Stimulated activated CD4-positive, alpha-beta T cell treated with anti-CD3 and anti-CD28 coated beads, Interleukin-15, amount 100 ng/mL, for 1 hour (primary cell): ENCODE measurements around the gene MAGI2.
"Not testable (repeated sequence)": the region's sequence is repeated elsewhere in the genome, so short reads cannot be mapped to it uniquely, and the experiment has no call there.

ENCODE experiments used
- DNase-seq, 2 donors: peaks; one replicate each; pipeline ENCODE4 v3.0.0-alpha.2; 2020; ENCODE audit warnings: low read depth in 1 of 2, low spot score in 1 of 2

The MAGI2 gene

DNA sequence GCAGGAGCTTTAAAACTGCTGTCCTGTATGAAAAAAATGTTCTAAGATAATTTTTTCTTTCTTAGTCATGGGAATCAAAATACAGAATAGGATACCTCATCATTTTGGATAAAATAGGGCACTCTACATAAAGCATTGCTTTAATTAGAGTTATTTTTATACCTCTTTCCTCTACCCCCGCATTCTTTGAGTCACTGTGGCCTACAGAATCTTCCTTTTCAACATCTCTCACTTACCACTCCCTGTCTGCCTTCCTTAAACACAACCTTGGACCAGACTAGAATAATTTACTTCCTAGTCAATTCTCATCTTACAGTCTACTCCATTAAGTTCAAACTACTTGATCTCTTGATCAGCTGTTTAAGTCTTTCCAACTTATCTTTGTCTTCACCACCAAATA, 1192.6 kb downstream of the MAGI2 start:
- DNase-seq: no peak

DNA sequence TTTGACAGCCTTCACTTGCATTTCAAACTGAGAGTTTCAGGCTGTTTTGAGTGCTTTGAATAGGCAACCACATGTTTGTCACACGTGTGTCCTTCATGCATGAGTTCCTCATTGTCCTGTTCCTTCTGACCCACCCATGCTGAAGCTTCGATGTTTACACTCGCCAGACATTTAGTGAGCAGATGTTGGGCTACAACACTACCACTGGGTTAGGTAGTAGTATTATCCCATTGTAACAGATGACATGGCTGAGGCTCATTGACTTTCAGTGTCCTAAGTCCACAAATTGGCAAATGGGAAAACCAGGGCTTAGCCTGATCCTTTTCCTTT, 1198.8 kb downstream of the MAGI2 start:
- no peak for DNase-seq

DNA sequence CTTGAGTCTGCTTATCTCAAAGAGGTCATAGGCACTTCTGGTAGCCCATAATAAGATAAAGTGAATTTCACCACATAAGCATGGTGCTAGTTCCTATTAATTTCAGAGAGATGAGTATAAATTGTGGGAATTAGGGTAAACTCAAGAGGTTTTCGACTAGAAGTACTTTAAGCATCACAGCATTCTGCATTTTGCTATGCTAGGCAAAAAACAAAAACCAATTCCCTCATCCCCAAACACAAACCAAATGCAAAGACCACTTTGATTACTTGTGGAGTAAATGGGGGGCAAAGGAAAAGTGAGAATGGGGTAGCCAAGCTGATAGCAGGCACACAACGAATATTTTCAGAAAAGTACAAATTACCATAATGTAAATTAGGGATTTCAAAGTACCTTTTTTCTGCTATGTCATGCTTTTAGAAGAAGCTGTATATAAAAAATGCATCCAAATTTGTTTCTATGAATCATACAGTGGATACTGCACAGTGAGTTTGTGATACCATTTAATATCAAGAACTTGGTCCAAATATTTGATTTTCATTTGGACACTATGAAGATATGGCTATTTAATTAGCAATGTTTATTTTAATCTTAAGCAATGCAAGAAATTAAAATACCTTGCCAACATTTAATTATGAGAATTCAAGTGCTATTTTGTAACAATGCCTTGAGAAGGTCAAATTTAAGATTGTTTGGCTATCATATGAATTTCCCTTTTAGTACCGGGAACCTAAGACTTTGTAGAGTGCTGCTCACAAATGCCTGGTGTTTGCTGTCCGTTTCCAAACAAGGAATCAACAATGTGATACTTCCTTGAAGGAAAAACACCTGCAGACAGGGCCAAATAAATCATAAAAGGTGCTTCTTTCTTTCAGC, 1199.4 kb downstream of the MAGI2 start:
- DNase-seq: no peak

DNA sequence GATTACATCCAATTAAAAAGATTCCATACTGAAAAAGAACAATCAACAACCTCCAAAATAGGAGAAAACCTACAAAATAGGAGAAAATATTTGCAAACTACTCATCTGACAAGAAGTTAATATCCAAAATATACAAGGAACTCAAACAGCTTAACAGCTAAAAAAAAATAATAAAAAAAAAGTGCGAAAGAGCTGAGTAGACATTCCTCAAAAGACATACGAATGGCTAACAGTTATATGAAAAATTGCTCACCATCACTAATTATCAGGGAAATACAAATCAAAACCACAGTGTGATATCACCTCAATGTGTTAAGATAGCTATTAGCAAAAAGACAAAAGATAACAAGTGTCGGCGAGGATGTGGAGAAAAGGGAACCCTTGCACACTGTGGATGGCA, 1204.6 kb downstream of the MAGI2 start:
- DNase-seq: no peak

DNA sequence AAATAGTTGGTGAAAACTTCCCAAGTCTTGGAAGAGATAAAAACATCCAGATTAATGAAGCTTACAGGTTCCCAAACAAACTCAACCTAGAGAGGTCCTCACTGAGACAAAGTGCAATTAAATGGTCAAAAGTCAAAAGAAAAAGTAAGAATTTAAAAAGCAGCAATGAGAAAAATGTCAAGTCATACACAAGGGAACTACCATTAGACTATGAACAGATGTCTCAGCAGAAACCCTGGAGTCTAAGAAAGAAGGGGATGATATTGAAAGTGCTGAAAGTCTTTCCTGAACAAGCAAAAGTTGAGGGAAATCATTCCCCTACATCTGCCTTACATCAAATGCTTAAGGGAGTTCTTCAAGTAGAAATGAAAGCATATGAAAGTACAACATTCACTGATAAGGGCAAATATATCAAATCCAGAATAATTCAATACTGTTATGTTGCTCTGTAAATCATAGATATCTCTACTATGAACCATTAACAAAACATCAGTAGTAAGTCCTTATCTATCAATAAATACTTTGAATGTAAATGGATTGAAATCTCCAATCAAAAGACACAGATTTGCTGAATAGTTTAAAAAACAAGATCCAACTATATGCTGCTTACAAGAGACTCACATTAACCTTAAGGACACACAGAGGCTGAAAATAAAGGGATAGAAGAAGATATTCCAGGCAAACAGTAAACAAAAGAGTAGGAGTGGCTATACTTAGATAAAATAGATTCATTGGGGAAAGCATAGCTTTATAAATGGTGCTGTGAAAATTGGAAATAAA, 1205.4 kb downstream of the MAGI2 start:
- DNase-seq: no peak

DNA sequence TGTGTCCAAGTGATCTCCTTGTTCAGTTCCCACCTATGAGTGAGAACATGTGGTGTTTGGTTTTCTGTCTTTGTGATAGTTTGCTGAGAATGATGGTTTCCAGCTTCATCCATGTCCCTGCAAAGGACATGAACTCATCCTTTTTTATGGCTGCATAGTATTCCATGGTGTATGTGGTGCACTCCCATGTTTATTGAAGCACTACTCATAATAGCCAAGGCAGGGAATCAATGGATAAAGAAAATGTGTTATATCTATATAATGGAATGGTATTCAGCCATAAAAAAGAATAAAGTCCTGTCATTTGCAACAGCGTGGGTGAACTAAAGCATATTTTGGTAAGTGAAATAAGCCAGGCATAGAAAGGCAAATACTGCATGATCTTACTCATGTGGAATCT, 1213.3 kb downstream of the MAGI2 start:
- not testable (repeated sequence) for DNase-seq

DNA sequence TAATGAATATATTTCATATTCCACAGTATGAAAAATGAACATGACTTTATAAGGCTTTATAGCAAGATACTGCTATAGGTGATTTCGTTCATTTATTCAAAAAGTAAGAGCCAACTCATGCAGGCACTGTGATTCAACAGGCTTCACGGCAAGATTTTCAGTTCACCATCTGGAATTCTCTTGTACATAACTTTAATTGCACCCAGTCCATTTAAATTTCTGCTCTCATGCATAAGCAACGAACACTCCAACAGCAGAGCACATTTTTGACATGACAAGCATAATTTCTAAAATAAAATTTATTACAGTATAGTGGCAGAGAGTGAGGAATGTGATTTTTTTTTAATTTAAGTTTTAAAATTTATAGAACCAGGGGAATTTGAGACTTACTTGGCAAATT, 1218.8 kb downstream of the MAGI2 start:
- DNase-seq: no peak

DNA sequence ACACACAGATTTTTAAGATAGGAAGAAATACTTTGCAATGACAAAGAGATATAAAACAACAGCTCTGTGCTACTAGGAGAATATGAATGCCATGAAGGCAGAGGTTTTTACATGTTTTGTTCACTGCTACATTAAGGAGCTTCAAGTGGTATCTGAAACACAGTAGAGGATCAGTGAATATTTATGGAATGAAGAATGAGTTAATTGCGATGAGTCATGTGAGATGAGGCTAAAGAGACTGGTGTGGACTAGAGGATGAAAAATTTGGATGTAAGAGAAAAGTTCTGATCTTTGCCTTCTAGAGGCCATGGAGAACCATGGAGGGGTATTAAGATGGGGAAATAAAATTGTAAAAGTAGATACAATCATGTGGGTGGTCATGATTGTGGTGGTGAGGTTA, 1220.7 kb downstream of the MAGI2 start:
- DNase-seq: no peak

DNA sequence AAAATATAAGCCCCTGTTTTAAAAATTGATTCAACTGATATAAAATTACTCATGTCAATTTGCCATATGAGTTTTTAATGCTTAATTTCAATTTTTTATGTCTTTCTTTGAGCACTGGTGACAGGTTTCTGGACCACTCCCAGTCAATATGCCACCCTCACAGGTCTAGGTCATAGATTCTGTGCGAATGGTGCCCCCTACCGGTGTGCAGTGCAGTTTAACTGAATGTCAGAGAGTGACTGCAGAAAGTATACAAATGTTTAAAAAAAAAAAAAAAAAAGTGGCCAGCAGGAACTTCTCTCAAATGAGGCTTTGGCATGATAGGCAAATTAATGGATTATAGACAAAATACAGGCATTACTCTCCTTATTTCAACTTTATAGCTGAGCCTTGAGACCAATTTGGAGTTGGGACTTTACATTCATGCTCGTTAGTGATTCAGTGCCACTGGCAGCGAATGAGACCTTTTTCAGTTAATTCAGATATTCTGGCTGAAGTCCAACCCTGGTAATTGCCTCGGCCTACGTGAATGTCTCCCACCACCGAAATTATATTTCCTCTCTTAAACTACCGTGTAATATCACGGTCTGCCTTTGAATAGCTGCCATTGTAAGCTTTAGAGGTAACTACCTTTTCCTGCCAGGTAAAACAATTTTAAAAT, 1227.3 kb downstream of the MAGI2 start:
- DNase-seq: no peak

DNA sequence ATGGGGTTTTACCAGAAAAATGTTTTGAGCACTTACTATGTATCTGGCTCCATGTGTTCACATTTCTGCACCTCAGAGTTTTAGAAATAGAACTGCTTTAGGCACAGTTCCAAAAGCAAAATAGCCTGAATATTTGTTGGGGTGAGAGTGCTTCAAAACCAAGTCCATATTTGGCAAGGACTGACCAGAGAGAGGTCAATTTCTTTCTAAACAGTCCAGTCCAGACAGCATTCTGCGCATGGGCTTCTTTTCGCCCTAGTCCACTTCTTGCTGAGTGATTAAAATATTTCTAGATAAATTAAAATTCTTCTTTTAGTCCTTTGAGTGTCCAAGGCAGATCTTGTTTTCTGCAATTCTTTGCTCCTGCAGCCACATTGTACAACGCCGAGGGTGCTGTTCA, 1227.9 kb downstream of the MAGI2 start:
- no peak for DNase-seq

DNA sequence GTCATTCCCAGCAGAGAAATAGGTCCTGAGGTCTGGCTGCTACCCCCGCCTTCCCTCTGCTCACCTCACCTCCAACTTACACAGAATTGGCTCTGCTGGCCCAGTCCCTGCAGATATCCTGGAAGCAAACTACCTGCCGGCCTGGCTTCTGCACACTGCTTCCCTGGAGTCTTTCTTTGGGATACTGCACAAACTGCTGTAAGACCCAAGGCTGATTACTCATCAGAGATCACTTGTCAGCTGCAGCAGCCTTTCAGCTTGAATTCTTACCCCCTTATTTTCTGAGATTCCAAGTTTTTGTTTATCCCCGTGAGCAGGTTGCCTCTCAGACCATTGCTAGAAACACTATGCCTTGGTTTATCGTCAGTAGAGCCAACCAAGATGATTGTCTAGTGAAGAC, 1228.5 kb downstream of the MAGI2 start:
- no peak for DNase-seq

DNA sequence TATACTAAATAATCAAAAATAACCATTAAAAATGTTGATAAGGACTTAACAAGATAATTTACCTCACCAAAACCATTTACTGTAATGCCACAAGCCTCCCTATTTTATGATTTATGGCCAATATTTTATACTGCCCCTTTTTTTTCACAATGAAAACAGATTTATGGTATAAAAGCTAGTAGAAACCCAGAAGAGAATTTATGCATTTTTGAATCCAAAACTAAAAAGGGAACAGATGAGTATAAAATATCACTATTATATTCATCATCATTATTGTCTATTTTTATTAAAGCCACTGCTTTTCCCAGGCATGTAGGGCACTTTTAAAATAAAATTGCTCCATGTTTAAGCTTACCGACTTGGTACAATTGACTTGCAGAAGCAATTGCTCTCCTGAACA, 1229.9 kb downstream of the MAGI2 start:
- DNase-seq: no peak

DNA sequence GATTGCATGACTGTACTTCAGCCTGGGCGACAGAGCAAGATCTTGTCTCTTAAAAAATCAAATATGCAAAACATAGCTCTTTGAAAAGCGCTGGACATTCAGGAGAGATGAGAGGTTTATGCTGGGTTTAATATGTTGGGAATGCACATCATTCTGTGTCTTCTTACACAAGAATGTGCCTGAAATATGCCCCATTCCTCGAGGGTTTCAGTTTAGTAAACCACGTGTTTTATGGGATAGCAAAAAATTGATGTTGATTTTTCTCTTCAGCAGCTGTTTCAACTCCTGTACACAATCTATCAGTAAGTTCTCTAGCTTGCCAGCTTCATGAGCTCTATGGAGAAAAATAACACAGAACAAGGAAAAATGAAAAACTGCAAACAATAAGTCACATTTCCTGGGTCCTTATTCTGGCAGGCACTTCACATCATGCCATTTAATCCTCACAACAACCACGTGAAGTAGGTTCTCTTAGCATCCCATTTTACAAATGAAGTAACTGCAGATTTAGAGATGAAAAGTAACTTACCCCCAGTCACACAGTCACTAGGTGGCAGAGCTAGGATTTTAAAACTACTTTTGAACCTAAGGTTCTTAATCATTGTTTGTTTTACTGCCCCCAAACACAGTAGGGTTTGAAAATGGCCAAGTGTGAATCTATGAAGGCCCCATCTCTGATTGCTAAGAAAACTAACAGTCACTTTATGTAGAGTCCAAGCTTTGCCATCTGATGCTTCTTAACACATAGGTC, 1231.3 kb downstream of the MAGI2 start:
- no peak for DNase-seq

DNA sequence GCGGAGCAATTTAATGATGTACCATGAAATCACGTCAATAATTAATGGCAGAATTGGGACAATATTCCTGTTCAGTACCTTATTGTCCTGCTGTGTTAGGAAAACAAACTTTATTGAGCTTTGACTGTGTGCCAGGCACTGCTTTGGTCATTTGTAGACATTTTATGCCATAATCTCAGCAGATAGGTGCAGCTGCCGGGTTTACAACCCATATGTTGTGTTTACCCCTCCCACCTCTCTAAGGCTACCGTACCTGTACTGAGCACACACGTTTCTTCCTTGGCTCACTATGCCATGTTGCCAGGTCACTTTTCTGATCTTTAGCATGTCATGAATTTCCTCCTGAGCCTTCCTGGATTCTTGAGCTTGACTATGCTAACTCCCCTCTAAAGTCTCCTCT, 1232.7 kb downstream of the MAGI2 start:
- DNase-seq: no peak

DNA sequence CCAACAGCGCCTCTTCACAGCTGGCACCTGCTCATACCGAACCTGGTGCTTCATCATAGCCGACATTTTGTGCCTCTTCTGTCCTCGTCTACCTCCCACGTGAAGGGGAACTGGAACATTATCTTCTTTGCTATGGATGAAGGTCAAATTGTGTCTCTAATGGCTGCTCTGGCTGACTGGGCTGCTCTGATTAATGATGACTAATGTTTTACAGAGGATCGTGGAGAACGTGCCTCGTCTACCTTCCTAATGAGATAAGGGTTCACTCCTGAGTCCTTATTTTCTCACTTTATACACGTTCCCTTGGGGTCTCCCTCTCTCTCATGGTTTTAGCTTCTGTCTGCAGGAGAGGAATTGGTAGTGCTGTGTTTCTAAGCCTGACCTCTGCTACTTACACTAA, 1234.6 kb downstream of the MAGI2 start:
- no peak for DNase-seq

DNA sequence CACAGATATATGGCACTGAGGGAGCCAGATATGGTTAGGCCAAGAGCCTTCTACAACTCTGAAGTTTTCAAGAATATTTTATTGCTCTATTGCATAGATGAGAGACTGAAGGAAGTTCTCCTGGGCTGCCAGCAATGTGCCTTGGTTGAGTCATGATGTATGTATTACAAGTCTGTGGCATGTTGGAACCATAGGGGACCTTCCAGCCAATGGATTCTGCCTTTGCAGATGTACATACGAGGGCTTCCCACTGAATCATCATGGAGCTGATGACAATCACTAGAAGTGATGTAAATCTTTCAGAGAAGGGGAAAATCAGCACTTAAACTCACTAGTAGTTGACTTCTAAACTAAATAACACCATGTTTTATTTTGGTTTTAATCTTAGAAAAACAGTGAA, 1235.4 kb downstream of the MAGI2 start:
- no peak for DNase-seq

DNA sequence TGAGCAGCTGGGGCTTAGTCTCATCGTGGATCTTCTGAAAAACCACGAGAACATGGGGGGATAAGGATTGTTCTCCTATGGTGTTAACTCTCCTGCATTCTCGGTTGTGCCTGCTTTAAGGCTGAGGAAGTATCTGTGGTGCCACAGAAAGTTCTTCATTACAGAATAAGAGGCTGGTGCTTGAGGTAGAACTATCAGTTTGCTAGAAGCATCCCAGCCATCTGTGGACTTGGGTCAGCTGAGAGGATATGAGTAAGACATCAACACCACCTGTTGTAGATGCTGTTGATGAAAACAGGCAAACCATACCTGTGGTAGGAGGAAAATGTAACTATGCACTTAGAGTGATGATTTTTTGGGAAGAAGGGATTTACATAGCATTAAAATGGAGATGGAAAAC, 1238.3 kb downstream of the MAGI2 start:
- no peak for DNase-seq

DNA sequence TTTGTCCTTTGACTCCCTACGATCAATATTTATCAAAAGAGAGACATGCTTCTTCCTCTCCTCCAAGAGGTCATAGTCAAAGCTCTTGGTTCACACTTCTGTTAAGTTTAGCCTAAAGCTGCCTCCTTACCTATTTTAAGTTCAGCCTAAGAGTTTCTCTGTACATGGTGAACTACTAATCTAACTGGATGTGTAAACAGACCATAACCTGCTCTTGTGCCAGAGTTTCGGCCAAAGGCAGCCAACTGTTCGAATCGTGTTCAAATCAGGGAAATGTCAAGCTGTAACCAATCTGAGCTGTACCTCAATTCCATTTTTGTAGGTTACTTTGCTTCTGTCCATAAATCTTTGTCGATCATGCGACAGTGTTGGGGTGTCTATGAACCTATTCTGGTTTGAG, 1240.1 kb downstream of the MAGI2 start:
- no peak for DNase-seq

DNA sequence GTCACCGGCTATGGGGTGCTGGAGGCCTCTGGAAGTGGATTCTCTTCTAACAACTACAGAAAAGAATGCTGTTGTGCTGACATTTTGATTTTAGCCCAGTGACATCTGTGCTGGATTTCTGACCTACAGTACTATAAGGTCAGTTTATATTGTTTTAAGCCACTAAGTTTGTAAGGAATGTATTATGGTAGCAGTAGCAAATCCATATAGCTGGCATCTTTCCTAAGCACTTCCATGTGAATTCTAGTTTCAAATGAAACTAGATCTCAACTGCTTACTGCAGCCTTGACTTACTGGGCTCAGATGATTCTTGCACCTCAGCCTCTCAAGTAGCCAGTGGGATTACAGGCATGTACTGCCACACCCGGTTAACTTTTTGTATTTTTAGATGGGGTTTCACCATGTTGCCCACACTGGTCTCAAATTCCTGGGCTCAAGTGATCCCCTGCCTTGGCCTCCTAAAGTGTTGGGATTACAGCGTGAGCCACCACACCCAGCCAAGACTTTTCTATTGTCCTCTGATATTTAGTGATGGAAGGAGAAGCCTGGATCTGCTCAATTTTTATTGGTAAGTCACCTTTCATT, 1240.9 kb downstream of the MAGI2 start:
- no peak for DNase-seq

DNA sequence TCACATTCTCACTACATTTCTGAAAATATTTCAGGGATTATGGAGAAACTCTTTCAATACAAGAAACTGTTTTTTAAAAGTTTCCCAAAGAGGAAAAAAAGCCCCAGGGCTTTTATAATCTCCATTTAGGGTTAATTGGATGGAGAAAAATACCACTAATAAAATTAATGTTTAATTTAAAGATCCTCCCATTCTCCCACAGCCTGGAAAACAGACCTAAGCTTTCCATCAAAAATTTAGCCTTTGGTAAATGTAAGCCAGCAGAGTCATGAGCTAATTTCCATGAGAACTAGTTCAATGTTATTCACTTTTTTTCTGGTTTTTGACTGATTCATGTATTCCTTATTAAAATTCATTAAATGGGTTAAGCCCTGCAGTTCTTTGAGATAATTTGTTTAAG, 1246.2 kb downstream of the MAGI2 start:
- DNase-seq: no peak

DNA sequence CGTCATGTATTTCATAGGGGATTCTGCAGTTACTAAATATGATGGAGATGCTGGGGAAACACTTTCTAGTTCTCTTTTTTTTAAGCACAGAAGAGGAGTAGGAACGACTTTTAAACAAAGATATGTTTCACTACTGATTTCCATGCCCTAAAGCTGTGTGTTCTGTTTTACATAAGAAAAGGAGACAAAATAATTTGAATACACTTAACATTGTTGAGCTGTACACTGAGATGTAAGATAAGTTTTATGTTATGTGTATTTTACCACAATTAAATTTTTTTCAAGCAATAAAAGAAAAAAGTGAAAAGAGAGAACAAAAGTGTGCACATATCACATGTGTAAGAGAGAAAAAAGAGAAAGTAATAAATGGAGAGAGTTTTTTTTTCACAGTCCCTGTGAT, 1246.7 kb downstream of the MAGI2 start:
- DNase-seq: no peak
